VCaP (cell line): ENCODE results near the gene PRAF2.

ENCODE experiments used
- H3K27ac ChIP-seq: fragments of 450-650 bp; 2 replicates; pipeline ENCODE4 v1.5.1; 2017
- TF ChIP-seq, protein P1 (sequence below): fragments of 450-650 bp; conservative IDR thresholded peaks from 2 replicates; pipeline ENCODE4 v1.5.1; 2017; ENCODE audit warnings: mild to moderate bottlenecking, moderate library complexity

PRAF2 gene

DNA sequence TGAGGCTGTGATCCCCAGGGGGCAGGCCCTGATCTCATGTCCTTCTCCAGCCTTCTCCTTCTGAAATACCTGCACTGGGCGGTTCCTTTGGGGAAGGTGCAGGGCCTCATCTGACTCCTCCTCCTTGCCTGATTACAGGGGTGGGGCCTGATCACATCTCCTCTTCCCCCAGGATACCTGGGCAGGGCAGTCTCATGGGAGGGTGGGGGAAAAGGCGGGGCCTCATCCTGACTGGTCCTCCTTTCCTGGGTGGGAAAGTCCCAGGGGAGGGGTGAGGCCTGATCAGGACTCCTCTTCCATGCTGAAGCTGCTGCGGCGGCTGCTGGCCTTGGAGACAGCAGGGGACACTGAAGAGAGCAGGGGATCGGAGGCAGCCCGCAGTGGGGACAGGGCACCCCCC lies 43.9 kb downstream of the PRAF2 start:
- TF ChIP-seq, protein P1, sequence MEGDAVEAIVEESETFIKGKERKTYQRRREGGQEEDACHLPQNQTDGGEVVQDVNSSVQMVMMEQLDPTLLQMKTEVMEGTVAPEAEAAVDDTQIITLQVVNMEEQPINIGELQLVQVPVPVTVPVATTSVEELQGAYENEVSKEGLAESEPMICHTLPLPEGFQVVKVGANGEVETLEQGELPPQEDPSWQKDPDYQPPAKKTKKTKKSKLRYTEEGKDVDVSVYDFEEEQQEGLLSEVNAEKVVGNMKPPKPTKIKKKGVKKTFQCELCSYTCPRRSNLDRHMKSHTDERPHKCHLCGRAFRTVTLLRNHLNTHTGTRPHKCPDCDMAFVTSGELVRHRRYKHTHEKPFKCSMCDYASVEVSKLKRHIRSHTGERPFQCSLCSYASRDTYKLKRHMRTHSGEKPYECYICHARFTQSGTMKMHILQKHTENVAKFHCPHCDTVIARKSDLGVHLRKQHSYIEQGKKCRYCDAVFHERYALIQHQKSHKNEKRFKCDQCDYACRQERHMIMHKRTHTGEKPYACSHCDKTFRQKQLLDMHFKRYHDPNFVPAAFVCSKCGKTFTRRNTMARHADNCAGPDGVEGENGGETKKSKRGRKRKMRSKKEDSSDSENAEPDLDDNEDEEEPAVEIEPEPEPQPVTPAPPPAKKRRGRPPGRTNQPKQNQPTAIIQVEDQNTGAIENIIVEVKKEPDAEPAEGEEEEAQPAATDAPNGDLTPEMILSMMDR = no peak
- no peak overlapping the region for H3K27ac ChIP-seq
